ENCODE measurements around the gene ITCH. TPM values are rescaled to one million over a fixed set of nuclear protein-coding genes. Genes with fewer than 3 reads are reported as not detected.
"Not testable (repeated sequence)": the region's sequence is repeated elsewhere in the genome, so short reads cannot be mapped to it uniquely, and the experiment has no call there.

Gene ITCH
- polyA plus RNA-seq, 5 donors, result 28.0 to 49.2 (median 43.7) TPM

- DNase-seq, result not testable (repeated sequence)
Observed at GRCh38 chr20:34341199-34341598, 21.9 kb upstream of the ITCH start.

DNA sequence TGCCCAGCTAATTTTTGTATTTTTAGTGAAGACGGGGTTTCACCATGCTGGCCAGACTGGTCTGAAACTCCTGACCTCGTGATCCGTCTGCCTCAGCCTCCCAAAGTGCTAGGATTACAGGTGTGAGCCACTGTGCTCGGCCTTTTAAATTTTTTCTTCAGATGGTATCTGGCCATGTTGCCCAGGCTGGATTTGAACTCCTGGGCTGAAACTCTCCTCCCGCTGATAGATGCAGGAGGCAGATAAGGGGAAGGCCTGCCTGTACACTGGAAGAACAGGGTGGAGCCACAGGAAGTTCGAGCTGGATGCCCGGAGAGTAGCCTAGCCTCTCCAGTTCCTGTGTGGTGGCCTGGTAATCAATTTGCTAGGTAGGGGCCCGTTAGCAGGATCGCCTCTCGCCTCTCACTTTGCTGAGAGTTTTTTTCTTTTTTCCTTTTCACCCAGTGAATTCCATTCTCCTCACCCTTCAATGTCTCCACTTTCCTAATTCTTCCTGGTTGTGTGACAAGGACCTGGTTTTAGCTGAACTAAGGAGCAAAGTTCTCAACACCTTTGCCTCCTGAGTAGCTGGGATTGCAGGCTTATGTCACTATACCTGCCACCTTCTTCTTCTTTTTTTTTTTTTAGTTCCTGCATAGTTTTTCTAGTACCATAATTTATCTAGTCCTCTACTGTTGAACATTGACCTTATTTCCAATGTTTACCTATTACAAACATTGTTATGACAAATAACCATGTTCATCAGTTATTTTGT is 19.4 kb upstream of the ITCH start:
- no peak for DNase-seq

DNA sequence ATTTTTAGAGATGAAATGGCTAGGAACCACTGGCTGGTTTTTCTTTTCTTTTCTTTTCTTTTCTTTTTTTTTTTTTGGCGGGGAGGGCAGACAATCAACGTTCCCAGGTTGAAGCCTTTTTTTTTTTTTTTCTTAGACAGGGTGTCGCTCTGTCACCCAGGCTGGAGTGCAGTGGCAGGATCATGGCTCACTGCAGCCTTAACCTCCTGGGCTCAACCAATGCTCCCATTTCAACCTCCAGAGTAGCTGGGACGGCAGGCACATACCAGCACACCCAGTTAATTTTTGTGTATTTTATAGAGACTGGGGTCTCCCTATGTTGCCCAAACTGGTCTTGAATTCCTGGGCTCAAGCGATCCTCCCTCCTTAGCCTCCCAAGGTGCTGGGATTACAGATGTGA is 18.8 kb upstream of the ITCH start:
- no peak for DNase-seq

- no peak for DNase-seq
Observed at GRCh38 chr20:34345402-34345736, 17.7 kb upstream of the ITCH start.

DNA sequence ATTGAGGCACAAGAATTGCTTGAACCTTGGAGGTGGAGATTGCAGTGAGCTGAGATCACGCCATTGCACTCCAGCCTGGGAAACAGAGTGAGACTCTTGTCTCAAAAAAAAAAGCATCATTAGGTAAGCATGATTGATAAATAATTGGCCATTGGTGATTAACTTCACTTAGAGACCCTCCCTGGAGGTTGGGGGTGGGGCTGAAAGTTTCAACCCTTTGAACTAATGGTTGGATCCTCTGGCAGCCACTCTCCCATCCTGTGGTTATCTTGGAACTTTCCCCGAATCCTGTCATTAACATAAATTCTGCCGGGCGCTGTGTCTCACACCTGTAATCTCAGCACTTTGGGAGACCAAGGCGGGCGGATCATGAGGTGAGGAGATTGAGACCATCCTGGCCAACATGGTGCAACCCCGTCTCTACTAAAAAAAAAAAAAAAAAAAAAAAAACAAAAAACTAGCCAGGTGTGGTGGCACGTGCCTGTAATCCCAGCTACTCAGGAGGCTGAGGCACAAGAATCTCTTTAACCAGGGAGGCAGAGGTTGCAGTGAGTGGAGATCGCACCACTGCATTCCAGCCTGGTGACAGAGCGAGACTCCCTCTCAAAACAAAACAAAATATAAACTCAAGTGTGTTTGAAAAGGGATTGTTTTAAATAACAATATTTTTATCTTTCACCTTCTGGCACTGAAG is 17.1 kb upstream of the ITCH start:
- DNase-seq, result not testable (repeated sequence)

DNA sequence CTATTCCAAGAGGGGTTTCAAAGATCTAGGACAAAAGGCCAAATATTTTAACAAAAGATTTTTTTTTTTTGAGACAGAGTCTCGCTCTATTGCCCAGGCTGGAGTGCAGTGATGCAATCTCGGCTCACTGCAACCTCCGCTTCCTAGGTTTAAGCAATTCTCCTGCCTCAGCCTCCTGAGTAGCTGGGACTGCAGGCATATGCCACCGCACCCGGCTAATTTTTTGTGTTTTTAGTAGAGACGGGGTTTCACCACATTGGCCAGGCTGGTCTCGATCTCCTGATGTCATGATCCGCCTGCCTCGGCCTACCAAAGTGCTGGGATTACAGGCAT is 16.6 kb upstream of the ITCH start:
- DNase-seq, result not testable (repeated sequence)

GRCh38 chr20:34347571-34347970 is 15.5 kb upstream of the ITCH start:
- no peak for DNase-seq

GRCh38 chr20:34350095-34350494 is 13.0 kb upstream of the ITCH start:
- DNase-seq, result no peak

- not testable (repeated sequence) for DNase-seq
Observed at GRCh38 chr20:34353467-34353866, 9.6 kb upstream of the ITCH start.

- DNase-seq, result no peak
Observed at GRCh38 chr20:34355427-34355826, 7.6 kb upstream of the ITCH start.

GRCh38 chr20:34359729-34360128 is 3.3 kb upstream of the ITCH start:
- not testable (repeated sequence) for DNase-seq

DNA sequence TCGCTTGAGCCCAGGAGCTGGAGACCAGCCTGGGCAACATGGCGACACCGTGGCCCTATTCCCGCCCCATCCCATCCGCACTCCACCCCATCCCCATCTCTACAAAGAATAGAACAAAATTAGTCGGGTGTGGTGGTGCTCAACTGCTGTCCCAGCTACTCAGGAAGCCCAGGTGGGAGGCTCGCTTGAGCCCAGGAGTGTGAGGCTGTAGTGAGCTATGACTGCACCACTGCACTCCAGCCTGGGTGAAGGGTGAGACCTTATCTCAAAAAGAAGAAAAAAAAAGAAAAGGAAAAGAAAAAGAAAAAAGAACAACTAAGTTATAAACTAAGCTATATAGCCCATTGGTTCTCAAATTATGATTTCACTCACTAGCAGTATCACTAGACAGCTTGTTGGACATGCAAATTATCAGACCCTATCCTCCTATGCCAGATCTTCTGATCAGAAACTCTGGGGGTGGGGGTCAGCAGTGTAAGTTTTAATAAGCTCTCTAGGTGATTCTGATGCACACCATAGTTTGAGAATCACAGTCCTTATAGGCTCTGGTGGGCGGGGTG is 491 bp upstream of the ITCH start:
- no peak for DNase-seq

GRCh38 chr20:34363465-34364222 is 571 bp downstream of the ITCH start:
- DNase-seq, result peak; percentile 54 to 60

GRCh38 chr20:34364223-34364506 is 1.1 kb downstream of the ITCH start:
- no peak for DNase-seq

- no peak for DNase-seq
Observed at GRCh38 chr20:34365765-34366213, 2.7 kb downstream of the ITCH start.

DNA sequence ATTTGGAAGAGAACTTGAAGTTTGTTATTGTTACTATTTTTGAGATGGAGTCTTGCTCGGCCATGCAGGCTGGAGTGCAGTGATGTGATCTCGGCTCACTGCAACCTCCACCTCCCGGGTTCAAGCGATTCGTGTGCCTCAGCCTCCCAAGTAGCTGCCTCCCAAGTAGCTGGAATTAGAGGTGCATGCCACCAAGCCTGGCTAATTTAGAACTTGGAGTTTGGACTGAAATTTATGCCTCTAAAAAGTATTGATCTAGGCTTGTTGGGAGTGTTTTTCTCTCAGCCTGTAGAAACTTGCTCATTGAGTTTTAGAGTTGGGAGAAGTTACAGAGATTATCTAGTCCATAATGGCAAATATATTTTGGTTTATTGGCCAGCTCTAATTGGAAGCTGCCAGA is 4.1 kb downstream of the ITCH start:
- no peak for DNase-seq

- DNase-seq, result not testable (repeated sequence)
Observed at GRCh38 chr20:34367911-34368310, 4.8 kb downstream of the ITCH start.

DNA sequence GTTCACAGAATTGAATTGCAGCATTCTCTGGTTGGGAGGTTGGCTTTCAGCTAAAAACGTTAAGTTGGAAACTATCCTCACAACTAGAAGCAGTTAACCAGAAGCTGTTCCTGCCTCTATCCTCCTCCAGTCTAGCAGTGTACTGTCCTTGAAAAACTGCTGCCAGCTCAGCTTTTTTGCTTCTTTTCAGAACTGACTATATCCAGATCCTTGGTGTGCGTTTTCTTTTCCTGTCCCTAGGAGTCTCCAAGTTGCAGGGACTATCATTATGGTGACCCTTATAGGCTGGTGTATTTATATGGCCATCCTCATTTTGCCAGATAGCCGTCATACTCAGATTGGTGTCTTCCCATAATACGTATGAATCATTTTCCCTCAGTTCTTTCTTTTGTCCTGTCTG is 5.5 kb downstream of the ITCH start:
- peak in 1 of 2 donors; percentile 8 for DNase-seq

DNA sequence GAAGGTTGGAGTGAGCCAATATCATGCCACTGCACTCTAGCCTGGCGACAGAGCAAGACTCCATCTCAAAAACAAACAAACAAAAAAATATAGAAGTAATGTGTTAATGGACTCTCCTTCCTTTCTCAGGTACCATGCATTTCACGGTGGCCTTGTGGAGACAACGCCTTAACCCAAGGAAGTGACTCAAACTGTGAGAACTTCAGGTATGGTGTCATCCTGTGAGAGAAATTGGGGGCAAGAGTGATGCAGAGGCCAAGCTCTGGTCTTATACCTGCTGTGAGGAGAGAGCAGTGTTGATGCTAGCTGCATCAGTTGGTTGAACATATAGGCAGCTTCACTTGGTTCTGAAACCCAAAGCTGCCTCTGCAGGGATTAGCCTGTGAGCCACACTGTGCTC is 6.2 kb downstream of the ITCH start:
- DNase-seq, result no peak

GRCh38 chr20:34370062-34370461 is 7.0 kb downstream of the ITCH start:
- DNase-seq, result no peak

- DNase-seq, result no peak
Observed at GRCh38 chr20:34373445-34373844, 10.4 kb downstream of the ITCH start.

DNA sequence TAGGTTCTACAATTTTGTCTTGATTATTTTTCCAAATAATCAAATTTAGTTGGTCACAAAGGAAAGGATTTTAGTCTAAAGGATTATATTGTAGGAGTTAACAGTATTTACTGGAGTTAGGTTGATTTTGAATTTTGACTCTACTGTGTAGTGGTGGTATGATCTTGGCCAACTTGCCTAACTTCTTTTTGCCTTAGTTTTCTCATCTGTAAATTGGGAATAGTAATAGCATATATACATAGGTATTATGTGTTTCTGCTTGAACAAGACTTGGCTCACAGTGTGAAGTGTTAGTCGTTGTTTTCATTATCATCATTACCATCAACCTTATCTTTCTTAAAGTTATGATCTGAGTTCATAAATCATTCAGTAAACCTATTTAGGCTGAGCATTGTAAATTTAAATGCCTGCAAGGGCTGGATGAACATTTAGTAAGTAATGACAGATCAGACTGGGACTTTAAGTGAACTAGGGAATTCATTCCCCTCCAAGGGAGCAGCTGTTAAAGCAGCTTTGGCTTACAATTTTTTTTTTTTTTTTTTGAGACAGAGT is 11.2 kb downstream of the ITCH start:
- DNase-seq, result no peak

Measured in right lung (tissue), 5 donors.